SK-N-MC (cell line): ENCODE data around the gene BABAM2.
"Not testable (repeated sequence)": the region's sequence is repeated elsewhere in the genome, so short reads cannot be mapped to it uniquely, and the experiment has no call there.

Experiments used
- DNase-seq: peaks from one replicate; pipeline ENCODE4 v3.0.0-alpha.2; 2011; ENCODE audit warnings: low read depth, low spot score
- H3K27ac ChIP-seq: fragments of 200-600 bp; sonication (generic); 2 replicates; pipeline ENCODE4 v1.5.1; 2016; ENCODE audit warnings: mixed run types
- H3K36me3 ChIP-seq: fragments of 200-600 bp; sonication (generic); 2 replicates; pipeline ENCODE4 v1.6.1; 2017; ENCODE audit warnings: antibody characterized with exemption, low read length, mixed read lengths; ENCODE audit not compliant: insufficient read depth
- H3K4me3 ChIP-seq: fragments of 200-600 bp; sonication (generic); 2 replicates; pipeline ENCODE4 v1.5.1; 2016
- H3K9ac ChIP-seq: fragments of 200-600 bp; sonication (generic); 2 replicates; pipeline ENCODE4 v1.8.0; 2017; ENCODE audit warnings: mixed run types, mixed read lengths; ENCODE audit not compliant: insufficient read length
- H3K9me3 ChIP-seq: fragments of 200-600 bp; sonication (generic); 2 replicates; pipeline ENCODE4 v1.6.1; 2017; ENCODE audit warnings: low read depth, mild to moderate bottlenecking, antibody characterized with exemption, low read length, moderate library complexity, mixed read lengths
- EZH2 ChIP-seq: fragments of 200-600 bp; sonication (generic); IDR thresholded peaks from one replicate; pipeline ENCODE4 v1.6.1; 2017; ENCODE audit warnings: antibody characterized with exemption
- FOXP2 ChIP-seq: optimal IDR thresholded peaks from 2 replicates; pipeline ENCODE3; 2011; ENCODE audit warnings: mild to moderate bottlenecking, moderate library complexity; ENCODE audit not compliant: insufficient read depth; ENCODE audit errors: extremely low read length, control extremely low read depth
- POLR2AphosphoS5 ChIP-seq: IDR thresholded peaks from 2 replicates; pipeline ENCODE4 v1.6.1; 2012; ENCODE audit warnings: mild to moderate bottlenecking, low read depth, low read length, borderline replicate concordance

Gene BABAM2

GRCh38 chr2:28251337-28251736 is 360.8 kb downstream of the BABAM2 start:
- no peaks in the 10 kb centered on the region for H3K9me3 ChIP-seq
- no peaks in the 10 kb centered on the region for H3K36me3 ChIP-seq
- DNase-seq, result no peak
- no peak overlapping the region for H3K4me3 ChIP-seq
- TF ChIP-seq FOXP2 (no peak), POLR2AphosphoS5 (no peak), EZH2 (no peak)
- H3K27ac ChIP-seq, result no peak overlapping the region
- no peak overlapping the region for H3K9ac ChIP-seq

GRCh38 chr2:28252311-28252710 is 361.8 kb downstream of the BABAM2 start:
- no peaks in the 10 kb centered on the region for H3K9me3 ChIP-seq
- no peak overlapping the region for H3K27ac ChIP-seq
- no peak for TF ChIP-seq EZH2
- no peak for TF ChIP-seq FOXP2
- no peak for TF ChIP-seq POLR2AphosphoS5
- H3K36me3 ChIP-seq, result no peaks in the 10 kb centered on the region
- no peak for DNase-seq
- no peak overlapping the region for H3K4me3 ChIP-seq
- H3K9ac ChIP-seq, result no peak overlapping the region

GRCh38 chr2:28253543-28253942 is 363.0 kb downstream of the BABAM2 start:
- TF ChIP-seq EZH2 (no peak), FOXP2 (no peak), POLR2AphosphoS5 (no peak)
- Histone ChIP-seq H3K4me3 (no peak overlapping the region), H3K9ac (no peak overlapping the region), H3K36me3 (no peaks in the 10 kb centered on the region), H3K27ac (no peak overlapping the region), H3K9me3 (no peaks in the 10 kb centered on the region)
- no peak for DNase-seq

- H3K4me3 ChIP-seq, H3K9ac ChIP-seq, H3K36me3 ChIP-seq, H3K27ac ChIP-seq, H3K9me3 ChIP-seq, DNase-seq: not testable (repeated sequence)
These were observed 364.7 kb downstream of the BABAM2 start for GRCh38 chr2:28255231-28255630.

GRCh38 chr2:28257182-28257581 is 366.7 kb downstream of the BABAM2 start:
- Histone ChIP-seq H3K9ac (no peak overlapping the region), H3K4me3 (no peak overlapping the region), H3K36me3 (no peaks in the 10 kb centered on the region), H3K27ac (no peak overlapping the region), H3K9me3 (no peaks in the 10 kb centered on the region)
- TF ChIP-seq EZH2 (no peak), POLR2AphosphoS5 (no peak), FOXP2 (no peak)
- no peak for DNase-seq

GRCh38 chr2:28259226-28259625 is 368.7 kb downstream of the BABAM2 start:
- not testable (repeated sequence) for H3K4me3 ChIP-seq, H3K9ac ChIP-seq, H3K27ac ChIP-seq, DNase-seq, H3K36me3 ChIP-seq, H3K9me3 ChIP-seq

- H3K9me3 ChIP-seq, result no peaks in the 10 kb centered on the region
- no peak for DNase-seq
- H3K9ac ChIP-seq, result no peak overlapping the region
- TF ChIP-seq FOXP2 (no peak), POLR2AphosphoS5 (no peak)
- H3K27ac ChIP-seq, result no peak overlapping the region
- no peaks in the 10 kb centered on the region for H3K36me3 ChIP-seq
- no peak overlapping the region for H3K4me3 ChIP-seq
These were observed 373.2 kb downstream of the BABAM2 start for GRCh38 chr2:28263690-28264089.

GRCh38 chr2:28267282-28267681 is 376.8 kb downstream of the BABAM2 start:
- TF ChIP-seq POLR2AphosphoS5 (no peak), EZH2 (no peak), FOXP2 (no peak)
- DNase-seq, result no peak

GRCh38 chr2:28268386-28268785 is 377.9 kb downstream of the BABAM2 start:
- Histone ChIP-seq H3K27ac (no peak overlapping the region), H3K4me3 (no peak overlapping the region), H3K9ac (no peak overlapping the region), H3K36me3 (no peaks in the 10 kb centered on the region), H3K9me3 (no peaks in the 10 kb centered on the region)
- no peak for TF ChIP-seq EZH2
- no peak for TF ChIP-seq POLR2AphosphoS5
- TF ChIP-seq FOXP2, result no peak
- no peak for DNase-seq

More at GRCh38 chr2:28267282-28267681, 376.8 kb downstream of the BABAM2 start:
- Histone ChIP-seq H3K36me3 (no peaks in the 10 kb centered on the region), H3K4me3 (no peak overlapping the region), H3K9ac (no peak overlapping the region), H3K9me3 (no peaks in the 10 kb centered on the region), H3K27ac (no peak overlapping the region)
